ENCODE measurements around the gene BICC1. TPM values are rescaled to one million over a fixed set of nuclear protein-coding genes. Genes with fewer than 3 reads are reported as not detected.

Gene BICC1
- total and polyA plus RNA-seq, 2 of the 8 experiments (the other 6 are each of a cell fraction or from before 2014, with no cell fraction given): 0.20 to 0.73 TPM

DNA sequence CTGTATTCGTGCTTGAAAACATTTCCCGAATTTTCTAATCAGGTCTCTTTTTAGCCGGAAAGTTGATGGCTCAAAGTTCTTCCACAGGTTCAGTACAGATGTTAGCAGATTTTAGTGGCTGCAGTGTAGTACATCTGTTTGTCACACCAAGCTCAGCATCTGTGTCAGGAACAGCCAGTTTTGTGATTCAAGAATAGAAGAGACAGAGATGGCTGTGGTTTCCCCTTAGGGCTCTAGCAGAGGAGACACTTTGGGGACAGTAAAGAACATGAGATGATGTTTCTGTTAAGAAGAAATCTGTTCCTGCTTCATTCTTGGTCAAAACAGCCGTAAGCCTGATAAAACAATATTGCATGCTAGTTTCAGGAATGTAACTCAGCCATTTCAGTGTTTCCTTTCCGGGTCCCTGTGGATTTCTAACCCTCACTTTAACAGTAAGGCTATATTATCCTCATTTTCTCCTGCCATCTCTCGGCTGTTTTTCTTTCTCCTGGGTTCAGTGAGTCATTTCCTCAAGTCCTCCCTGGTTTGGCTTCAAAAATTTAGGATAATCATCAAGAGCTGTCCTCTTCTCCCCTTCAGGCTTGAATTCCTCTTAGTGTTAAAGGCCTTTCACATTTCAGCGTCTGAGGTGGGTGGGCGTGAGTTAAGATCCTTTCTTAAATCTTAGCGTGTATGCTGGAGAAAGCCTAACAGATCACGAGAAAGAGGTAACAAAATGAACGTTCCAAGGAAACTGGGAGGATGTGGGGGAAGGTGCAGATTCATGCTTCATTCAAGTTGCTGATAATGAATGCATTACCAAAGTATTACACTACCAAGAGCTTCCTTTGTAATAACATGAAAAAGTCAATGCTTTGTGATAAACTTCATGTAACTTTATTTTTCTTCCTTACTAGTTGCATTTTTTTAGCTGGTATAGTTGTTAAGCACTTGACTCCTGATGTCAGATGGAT is 37.1 kb upstream of the BICC1 start (continued):
- TF ChIP-seq, protein P1, sequence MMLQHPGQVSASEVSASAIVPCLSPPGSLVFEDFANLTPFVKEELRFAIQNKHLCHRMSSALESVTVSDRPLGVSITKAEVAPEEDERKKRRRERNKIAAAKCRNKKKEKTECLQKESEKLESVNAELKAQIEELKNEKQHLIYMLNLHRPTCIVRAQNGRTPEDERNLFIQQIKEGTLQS (IDR thresholded peaks at IDR 0.05; ENCODE audit: insufficient read depth, low read depth, low read length): no peak
- no peak for TF ChIP-seq EZH2 (IDR thresholded peaks at IDR 0.05; ENCODE audit: low read depth, low read length, severe bottlenecking)
- no peak for TF ChIP-seq NRF1 (IDR thresholded peaks at IDR 0.05; ENCODE audit: low read depth, low read length)
- no peak for TF ChIP-seq BCL11A (IDR thresholded peaks at IDR 0.05; ENCODE audit: low read depth in 2 of 2, low read length in 2 of 2)
